NCI-H1105 (cell line): ENCODE measurements around the gene PMF1.
"Not testable (repeated sequence)": the region's sequence is repeated elsewhere in the genome, so short reads cannot be mapped to it uniquely, and the experiment has no call there.

Experiments
- DNase-seq: peaks from one replicate; lab custom pipeline; 2025; lab: John Stamatoyannopoulos, UW

PMF1 gene, protein sequence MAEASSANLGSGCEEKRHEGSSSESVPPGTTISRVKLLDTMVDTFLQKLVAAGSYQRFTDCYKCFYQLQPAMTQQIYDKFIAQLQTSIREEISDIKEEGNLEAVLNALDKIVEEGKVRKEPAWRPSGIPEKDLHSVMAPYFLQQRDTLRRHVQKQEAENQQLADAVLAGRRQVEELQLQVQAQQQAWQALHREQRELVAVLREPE

GRCh38 chr1:156212833-156213643 lies at the start of gene PMF1:
TSS of gene PMF1 (plus strand) at chr1:156213007. CDS start at chr1:156213016, 9 bp downstream.
- DNase-seq = peak; percentile 95

GRCh38 chr1:156163712-156164111 lies 49.1 kb upstream of the PMF1 start:
- no peak for DNase-seq

- no peak for DNase-seq
These were observed 48.5 kb upstream of the PMF1 start for GRCh38 chr1:156164125-156164831.

DNA sequence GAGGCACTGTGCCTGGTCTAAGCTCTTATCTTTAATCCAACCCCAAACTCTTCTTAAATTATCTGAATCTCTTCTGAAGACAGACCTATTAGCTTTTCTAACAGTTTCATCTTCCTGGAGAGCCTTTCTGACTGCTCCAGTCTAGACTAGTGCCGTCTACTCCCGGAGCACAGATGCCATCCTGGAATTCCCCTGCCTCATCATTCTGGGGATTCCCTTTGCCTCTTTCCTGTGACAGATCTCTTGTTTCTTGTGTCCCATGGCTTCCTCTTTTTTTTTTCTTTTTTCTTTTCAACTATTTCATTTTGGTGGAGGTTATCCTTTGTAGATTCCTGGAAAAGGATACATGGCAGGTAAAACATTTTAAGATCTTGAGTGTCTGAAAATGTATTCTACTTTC lies 47.7 kb upstream of the PMF1 start:
- no peak for DNase-seq

GRCh38 chr1:156167536-156167935 lies 45.3 kb upstream of the PMF1 start:
- DNase-seq = no peak

DNA sequence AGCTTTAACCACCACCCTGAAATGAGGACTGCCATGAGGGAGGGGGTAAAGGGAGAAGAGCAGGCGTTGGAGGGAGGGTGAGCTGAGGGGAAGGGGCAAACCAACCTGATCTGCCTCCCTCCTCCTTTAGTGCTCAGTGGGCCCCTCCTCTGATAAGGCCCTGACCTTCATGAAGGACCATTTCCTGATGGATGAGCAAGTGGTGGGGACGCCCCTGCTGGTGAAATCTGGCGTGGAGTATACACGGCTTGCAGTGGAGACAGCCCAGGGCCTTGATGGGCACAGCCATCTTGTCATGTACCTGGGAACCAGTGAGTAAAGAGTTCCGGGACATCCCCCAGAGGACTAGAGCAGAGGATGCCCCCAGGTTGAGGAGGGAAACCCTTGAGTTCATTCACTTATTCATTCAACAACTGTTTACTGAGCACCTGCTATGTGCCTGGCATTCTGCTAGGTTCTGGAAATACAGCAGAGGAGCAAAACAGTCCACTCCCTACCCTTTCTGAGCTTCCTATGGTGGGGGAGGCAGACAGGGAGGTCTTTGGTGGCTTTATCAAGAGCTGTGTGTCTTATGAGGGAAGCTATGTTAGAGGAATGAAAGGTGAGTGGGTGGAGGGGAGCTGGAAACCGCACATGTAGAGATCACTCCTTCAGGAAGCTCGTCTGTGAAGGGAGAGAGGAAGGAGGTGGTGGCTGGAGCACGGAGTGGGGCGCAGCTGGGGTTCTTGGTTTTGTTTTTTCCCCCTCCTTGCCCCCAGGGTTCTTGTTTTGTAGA lies 39.9 kb upstream of the PMF1 start:
- no peak for DNase-seq

- no peak for DNase-seq
These were observed 36.1 kb upstream of the PMF1 start for GRCh38 chr1:156176610-156177210.

GRCh38 chr1:156177919-156178654 lies 34.7 kb upstream of the PMF1 start:
- DNase-seq = no peak

- no peak for DNase-seq
These were observed 32.3 kb upstream of the PMF1 start for GRCh38 chr1:156180471-156180870.

DNA sequence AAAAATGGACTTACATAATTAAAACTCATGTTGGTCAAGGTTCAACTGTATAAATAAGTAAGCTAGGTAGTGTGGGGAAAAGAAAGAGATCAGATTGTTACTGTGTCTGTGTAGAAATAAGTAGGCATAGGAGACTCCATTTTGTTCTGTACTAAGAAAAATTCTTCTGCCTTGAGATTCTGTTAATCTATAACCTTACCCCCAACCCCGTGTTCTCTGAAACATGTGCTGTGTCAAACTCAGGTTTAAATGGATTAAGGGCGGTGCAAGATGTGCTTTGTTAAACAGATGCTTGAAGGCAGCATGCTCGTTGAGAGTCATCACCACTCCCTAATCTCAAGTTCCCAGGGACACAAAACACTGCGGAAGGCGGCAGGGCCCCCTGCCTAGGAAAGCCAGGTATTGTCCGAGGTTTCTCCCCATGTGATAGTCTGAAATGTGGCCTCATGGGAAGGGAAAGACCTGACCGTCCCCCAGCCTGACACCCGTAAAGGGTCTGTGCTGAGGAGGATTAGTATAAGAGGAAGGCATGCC lies 31.3 kb upstream of the PMF1 start:
- DNase-seq = not testable (repeated sequence)

DNA sequence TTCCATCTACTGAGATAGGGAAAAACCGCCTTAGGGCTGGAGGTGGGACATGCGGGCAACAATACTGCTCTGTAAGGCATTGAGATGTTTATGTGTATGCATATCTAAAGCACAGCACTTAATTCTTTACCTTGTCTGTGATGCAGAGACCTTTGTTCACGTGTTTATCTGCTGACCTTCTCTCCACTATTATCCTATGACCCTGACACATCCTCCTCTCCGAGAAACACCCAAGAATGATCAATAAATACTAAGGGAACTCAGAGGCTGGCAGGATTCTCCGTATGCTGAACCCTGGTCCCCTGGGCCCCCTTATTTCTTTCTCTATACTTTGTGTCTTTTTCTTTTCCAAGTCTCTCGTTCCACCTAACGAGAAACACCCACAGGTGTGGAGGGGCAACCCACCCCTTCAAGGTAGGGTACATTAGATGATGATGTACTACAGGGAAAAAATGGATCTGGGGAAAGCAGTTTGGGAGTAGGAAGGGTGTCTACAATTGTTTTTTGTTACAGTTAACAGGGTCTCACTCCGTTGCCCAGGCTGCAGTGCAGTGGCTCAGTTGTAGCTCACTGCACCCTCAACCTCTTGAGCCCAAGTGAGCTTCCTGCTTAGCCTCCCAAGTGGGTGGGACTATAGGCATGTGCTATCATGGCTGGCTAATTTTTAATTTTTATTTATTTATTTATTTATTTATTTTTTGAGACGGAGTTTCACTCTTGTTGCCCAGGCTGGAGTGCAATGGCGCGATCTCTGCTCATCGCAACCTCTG lies 30.6 kb upstream of the PMF1 start:
- DNase-seq = not testable (repeated sequence)

DNA sequence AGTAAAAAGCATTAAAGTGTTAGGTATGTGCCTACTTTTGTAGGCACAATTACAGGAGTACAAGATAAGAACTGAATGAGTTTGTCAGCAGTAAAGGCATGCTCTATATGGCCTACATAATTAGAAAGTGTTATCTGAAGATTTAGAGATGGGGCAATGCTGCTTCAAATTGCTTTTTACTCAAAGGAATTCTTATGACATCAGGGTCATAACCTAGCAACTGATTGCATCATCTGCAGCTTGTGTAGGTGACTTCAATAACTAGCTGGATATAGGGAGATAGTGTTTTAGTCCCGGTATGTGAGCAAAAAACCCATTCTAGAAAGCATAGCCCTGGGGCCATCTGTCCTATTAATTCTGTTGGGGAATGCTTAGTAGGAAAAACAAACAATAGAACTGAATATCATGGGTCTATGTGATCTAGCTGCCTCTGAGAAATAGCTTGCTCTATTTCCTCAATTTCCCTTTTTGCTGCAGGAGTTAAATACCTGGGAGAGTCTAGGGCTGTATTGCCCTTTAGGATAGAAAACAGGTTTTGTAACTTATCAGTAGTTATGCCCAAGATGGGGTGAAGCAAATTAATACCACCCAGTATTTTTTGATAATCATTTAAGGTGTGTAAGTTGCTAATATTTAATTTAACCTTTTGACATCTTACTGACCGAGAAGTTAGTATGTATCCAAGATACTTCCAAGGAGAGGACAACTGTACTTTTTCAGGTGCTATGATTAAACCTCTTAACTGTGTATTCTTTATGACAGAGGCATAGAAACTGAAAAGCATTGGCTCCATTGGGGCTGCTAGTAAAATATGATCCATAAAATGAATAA lies 26.2 kb upstream of the PMF1 start:
- not testable (repeated sequence) for DNase-seq

GRCh38 chr1:156190265-156190664 lies 22.5 kb upstream of the PMF1 start:
- DNase-seq = not testable (repeated sequence)

DNA sequence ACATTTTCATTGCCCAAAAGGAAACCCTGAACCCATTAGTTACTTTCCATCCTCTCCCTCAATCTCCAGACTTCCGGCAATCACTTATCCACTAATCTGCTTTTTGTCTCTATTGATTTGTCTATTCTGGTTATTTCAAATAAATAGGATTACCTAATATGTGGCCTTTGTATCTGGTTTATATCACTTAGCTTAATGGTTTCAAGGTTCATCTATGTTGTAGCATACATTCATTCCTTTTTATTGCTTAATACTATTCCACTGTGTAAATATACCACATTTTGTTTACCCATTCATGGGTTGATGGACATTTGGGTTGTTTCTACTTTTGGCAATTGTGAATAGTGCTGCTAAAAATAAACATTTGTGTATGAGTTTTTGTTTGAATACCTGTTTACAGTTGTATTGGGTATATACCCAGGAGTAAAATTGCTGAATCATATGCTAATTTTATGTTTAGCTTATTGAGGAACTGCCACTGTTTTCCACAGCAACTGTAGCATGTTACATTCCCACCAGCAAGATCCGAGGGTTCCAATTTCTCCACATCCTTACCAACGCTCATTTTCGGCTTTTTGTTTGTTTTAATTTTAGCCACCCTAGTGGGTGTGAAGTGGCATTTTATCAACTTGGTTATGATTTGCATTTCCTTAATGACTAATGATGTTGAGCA lies 21.4 kb upstream of the PMF1 start:
- no peak for DNase-seq

DNA sequence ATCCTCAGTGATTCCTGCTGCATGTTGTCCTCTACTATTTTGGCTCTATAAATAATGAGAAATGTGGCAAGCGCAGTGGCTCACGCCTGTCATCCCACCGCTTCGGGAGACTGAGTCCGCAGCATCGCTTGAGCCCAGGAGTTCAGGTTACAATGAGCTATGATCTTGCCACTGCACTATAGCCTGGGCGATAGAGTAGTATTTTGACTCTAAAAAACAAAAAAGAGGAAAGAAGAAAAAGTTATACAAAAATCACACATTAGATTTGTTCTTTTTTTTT lies 19.7 kb upstream of the PMF1 start:
- DNase-seq = no peak

- peak; percentile 98 for DNase-seq
These were observed 19.1 kb upstream of the PMF1 start, which contains the start of gene SLC25A44 for GRCh38 chr1:156193488-156194299. TSS of gene SLC25A44 (plus strand) at chr1:156194104. CDS start at chr1:156199848, 5,744 bp downstream.

DNA sequence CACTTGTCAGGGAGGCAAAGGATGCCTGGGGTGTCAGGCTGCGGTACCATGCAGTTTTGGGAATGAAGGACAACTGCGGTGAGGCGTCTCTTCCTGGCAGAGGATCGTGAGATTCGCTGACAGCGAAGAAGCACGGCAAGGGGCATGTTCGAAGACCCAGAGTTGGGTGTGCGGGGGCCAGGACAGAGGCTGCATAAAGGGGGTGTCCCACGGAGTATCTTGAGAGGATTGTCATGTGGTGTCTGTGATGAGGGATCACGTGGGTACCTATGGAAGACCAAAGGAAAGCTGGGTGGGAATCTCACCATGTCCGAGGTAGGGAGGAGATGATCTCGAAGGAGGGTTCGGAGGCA lies 18.5 kb upstream of the PMF1 start:
- DNase-seq = no peak

GRCh38 chr1:156195853-156196252 lies 17.0 kb upstream of the PMF1 start:
- no peak for DNase-seq
